ENCODE measurements around the gene AK5.
"Not testable (repeated sequence)": the region's sequence is repeated elsewhere in the genome, so short reads cannot be mapped to it uniquely, and the experiment has no call there.

The AK5 gene

GRCh38 chr1:77406661-77407060 is 124.8 kb downstream of the AK5 start:
- no peaks in the 10 kb centered on the region for H3K9me3 ChIP-seq (ENCODE audit: insufficient read depth, low read depth, low read length)
- H3K4me1 ChIP-seq (ENCODE audit: insufficient read depth, low read length) = no peaks in the 10 kb centered on the region
- H3K9ac ChIP-seq (ENCODE audit: low read depth, low read length) = no peak overlapping the region
- no peak overlapping the region for H3K27ac ChIP-seq (ENCODE audit: low read length)
- no peaks in the 10 kb centered on the region for H3K27me3 ChIP-seq (ENCODE audit: insufficient read depth, low read length)
- no peaks in the 10 kb centered on the region for H3K36me3 ChIP-seq (ENCODE audit: insufficient read depth, low read depth, low read length)
- H3K4me3 ChIP-seq (ENCODE audit: low read length) = no peak overlapping the region

- Histone ChIP-seq H3K9ac (ENCODE audit: low read depth, low read length) (no peak overlapping the region), H3K9me3 (ENCODE audit: insufficient read depth, low read depth, low read length) (no peaks in the 10 kb centered on the region), H3K36me3 (ENCODE audit: insufficient read depth, low read depth, low read length) (no peaks in the 10 kb centered on the region), H3K4me1 (ENCODE audit: insufficient read depth, low read length) (no peaks in the 10 kb centered on the region), H3K4me3 (ENCODE audit: low read length) (no peak overlapping the region), H3K27ac (ENCODE audit: low read length) (no peak overlapping the region), H3K27me3 (ENCODE audit: insufficient read depth, low read length) (no peaks in the 10 kb centered on the region)
Observed at GRCh38 chr1:77407738-77408375, 126.0 kb downstream of the AK5 start.

- not testable (repeated sequence) for H3K9me3 ChIP-seq (ENCODE audit: insufficient read depth, low read depth, low read length); H3K4me1 ChIP-seq (ENCODE audit: insufficient read depth, low read length); H3K27ac ChIP-seq (ENCODE audit: low read length); H3K27me3 ChIP-seq (ENCODE audit: insufficient read depth, low read length); H3K4me3 ChIP-seq (ENCODE audit: low read length); H3K9ac ChIP-seq (ENCODE audit: low read depth, low read length); H3K36me3 ChIP-seq (ENCODE audit: insufficient read depth, low read depth, low read length)
Observed at GRCh38 chr1:77408933-77409332, 127.1 kb downstream of the AK5 start.

GRCh38 chr1:77412069-77412819 is 130.4 kb downstream of the AK5 start:
- Histone ChIP-seq H3K4me1 (ENCODE audit: insufficient read depth, low read length) (no peaks in the 10 kb centered on the region), H3K4me3 (ENCODE audit: low read length) (no peak overlapping the region), H3K9me3 (ENCODE audit: insufficient read depth, low read depth, low read length) (no peaks in the 10 kb centered on the region), H3K27me3 (ENCODE audit: insufficient read depth, low read length) (no peaks in the 10 kb centered on the region), H3K9ac (ENCODE audit: low read depth, low read length) (no peak overlapping the region), H3K36me3 (ENCODE audit: insufficient read depth, low read depth, low read length) (no peaks in the 10 kb centered on the region), H3K27ac (ENCODE audit: low read length) (no peak overlapping the region)

GRCh38 chr1:77412820-77413530 is 131.2 kb downstream of the AK5 start:
- no peak overlapping the region for H3K9ac ChIP-seq (ENCODE audit: low read depth, low read length)
- no peak overlapping the region for H3K4me3 ChIP-seq (ENCODE audit: low read length)
- no peaks in the 10 kb centered on the region for H3K36me3 ChIP-seq (ENCODE audit: insufficient read depth, low read depth, low read length)
- no peaks in the 10 kb centered on the region for H3K27me3 ChIP-seq (ENCODE audit: insufficient read depth, low read length)
- no peaks in the 10 kb centered on the region for H3K4me1 ChIP-seq (ENCODE audit: insufficient read depth, low read length)
- H3K9me3 ChIP-seq (ENCODE audit: insufficient read depth, low read depth, low read length) = no peaks in the 10 kb centered on the region
- no peak overlapping the region for H3K27ac ChIP-seq (ENCODE audit: low read length)

GRCh38 chr1:77413541-77414335 is 131.9 kb downstream of the AK5 start:
- no peaks in the 10 kb centered on the region for H3K9me3 ChIP-seq (ENCODE audit: insufficient read depth, low read depth, low read length)
- no peaks in the 10 kb centered on the region for H3K36me3 ChIP-seq (ENCODE audit: insufficient read depth, low read depth, low read length)
- H3K27me3 ChIP-seq (ENCODE audit: insufficient read depth, low read length) = no peaks in the 10 kb centered on the region
- no peak overlapping the region for H3K27ac ChIP-seq (ENCODE audit: low read length)
- H3K4me3 ChIP-seq (ENCODE audit: low read length) = no peak overlapping the region
- no peak overlapping the region for H3K9ac ChIP-seq (ENCODE audit: low read depth, low read length)
- H3K4me1 ChIP-seq (ENCODE audit: insufficient read depth, low read length) = no peaks in the 10 kb centered on the region

GRCh38 chr1:77415579-77415978 is 133.8 kb downstream of the AK5 start:
- H3K9ac ChIP-seq (ENCODE audit: low read depth, low read length) = no peak overlapping the region
- no peak overlapping the region for H3K27ac ChIP-seq (ENCODE audit: low read length)
- no peaks in the 10 kb centered on the region for H3K9me3 ChIP-seq (ENCODE audit: insufficient read depth, low read depth, low read length)
- no peaks in the 10 kb centered on the region for H3K4me1 ChIP-seq (ENCODE audit: insufficient read depth, low read length)
- H3K4me3 ChIP-seq (ENCODE audit: low read length) = no peak overlapping the region
- no peaks in the 10 kb centered on the region for H3K27me3 ChIP-seq (ENCODE audit: insufficient read depth, low read length)
- no peaks in the 10 kb centered on the region for H3K36me3 ChIP-seq (ENCODE audit: insufficient read depth, low read depth, low read length)

GRCh38 chr1:77416692-77417450 is 135.1 kb downstream of the AK5 start:
- Histone ChIP-seq H3K9ac (ENCODE audit: low read depth, low read length) (no peak overlapping the region), H3K27ac (ENCODE audit: low read length) (no peak overlapping the region), H3K4me1 (ENCODE audit: insufficient read depth, low read length) (no peaks in the 10 kb centered on the region), H3K9me3 (ENCODE audit: insufficient read depth, low read depth, low read length) (no peaks in the 10 kb centered on the region), H3K27me3 (ENCODE audit: insufficient read depth, low read length) (no peaks in the 10 kb centered on the region), H3K36me3 (ENCODE audit: insufficient read depth, low read depth, low read length) (no peaks in the 10 kb centered on the region), H3K4me3 (ENCODE audit: low read length) (no peak overlapping the region)

- H3K9me3 ChIP-seq (ENCODE audit: insufficient read depth, low read depth, low read length); H3K27me3 ChIP-seq (ENCODE audit: insufficient read depth, low read length); H3K9ac ChIP-seq (ENCODE audit: low read depth, low read length); H3K4me1 ChIP-seq (ENCODE audit: insufficient read depth, low read length); H3K4me3 ChIP-seq (ENCODE audit: low read length); H3K27ac ChIP-seq (ENCODE audit: low read length); H3K36me3 ChIP-seq (ENCODE audit: insufficient read depth, low read depth, low read length): not testable (repeated sequence)
Observed at GRCh38 chr1:77418055-77418454, 136.2 kb downstream of the AK5 start.

- Histone ChIP-seq H3K36me3 (ENCODE audit: insufficient read depth, low read depth, low read length) (no peaks in the 10 kb centered on the region), H3K4me3 (ENCODE audit: low read length) (no peak overlapping the region), H3K27ac (ENCODE audit: low read length) (no peak overlapping the region), H3K4me1 (ENCODE audit: insufficient read depth, low read length) (no peaks in the 10 kb centered on the region), H3K9me3 (ENCODE audit: insufficient read depth, low read depth, low read length) (peaks cover 7% of the 10 kb centered on the region; the same call in 1 of the 2 replicates), H3K27me3 (ENCODE audit: insufficient read depth, low read length) (no peaks in the 10 kb centered on the region), H3K9ac (ENCODE audit: low read depth, low read length) (no peak overlapping the region)
Observed at GRCh38 chr1:77421504-77422233, 139.8 kb downstream of the AK5 start.
